D721Med (cell line): ENCODE data around the gene MYO7B.

Source experiments
- DNase-seq: peaks from one replicate; pipeline ENCODE4 v3.0.0; 2011; ENCODE audit warnings: low spot score; ENCODE audit not compliant: insufficient read length
- FAIRE-seq: peaks from 2 replicates; lab custom pipeline; 2011; peaks lifted over from hg19 to GRCh38; lab: Jason Lieb, UNC
- CTCF ChIP-seq: IDR thresholded peaks from 2 replicates; pipeline ENCODE4 v1.5.1; 2012; ENCODE audit warnings: mild to moderate bottlenecking, control low read depth; ENCODE audit not compliant: insufficient read depth; ENCODE audit errors: missing control alignments

The MYO7B gene

GRCh38 chr2:127674241-127675209, 139.0 kb downstream of the MYO7B start:
- no peak for TF ChIP-seq CTCF
- FAIRE-seq (no peak), DNase-seq (peak; percentile 32)

- TF ChIP-seq CTCF: no peak
- DNase-seq: peak; percentile 25
- no peak for FAIRE-seq
Observed at GRCh38 chr2:127675331-127676261, 140.1 kb downstream of the MYO7B start, which contains the start of gene LIMS2. Gene LIMS2, minus strand, starts transcription at chr2:127675530. Its CDS starts 506 bp downstream, at chr2:127675024.

- FAIRE-seq (no peak), DNase-seq (peak; percentile 8)
- no peak for TF ChIP-seq CTCF
Observed at GRCh38 chr2:127676906-127677305, 141.4 kb downstream of the MYO7B start.

- DNase-seq (no peak), FAIRE-seq (no peak)
- TF ChIP-seq CTCF: no peak
Observed at GRCh38 chr2:127678531-127678930, 143.0 kb downstream of the MYO7B start.

- FAIRE-seq (no peak), DNase-seq (no peak)
- TF ChIP-seq CTCF: no peak
Observed at GRCh38 chr2:127678991-127679390, 143.5 kb downstream of the MYO7B start.

- no peak for FAIRE-seq
- TF ChIP-seq CTCF: no peak
- DNase-seq: peak; percentile 12
Observed at GRCh38 chr2:127679680-127680361, 144.3 kb downstream of the MYO7B start.
